Natural killer cell treated with Interleukin-12 subunit alpha and Interleukin-12 subunit beta and Interleukin-15 and Interleukin-18, amount 100 ng/mL, for 72 hours (primary cell): ENCODE results near the gene RPL4. TPM values are rescaled to one million over a fixed set of nuclear protein-coding genes. Genes with fewer than 3 reads are reported as not detected.
"Not testable (repeated sequence)": the region's sequence is repeated elsewhere in the genome, so short reads cannot be mapped to it uniquely, and the experiment has no call there.

Experiments
- ATAC-seq, 2 donors: fragments of 150-1000 bp; cut with Tn5 transposase in 1 of 2; sonication (Bioruptor Pico), chemical (Tn5 transposase) in 1 of 2; 2 replicates each; pipeline ENCODE4 v1.10.0; 2021
- DNase-seq: peaks from one replicate; pipeline ENCODE4 v3.0.0; 2022; ENCODE audit warnings: low spot score
- H3K27ac Mint-ChIP-seq, 2 donors: 1 replicate in 1 of 2; 2 replicates in 1 of 2; pipeline ENCODE4 v1.8.0; 2022; ENCODE audit warnings: mixed read lengths in 2 of 2, mild to moderate bottlenecking in 1 of 2, moderate library complexity in 1 of 2
- H3K27me3 Mint-ChIP-seq, 2 donors: 1 replicate in 1 of 2; 2 replicates in 1 of 2; pipeline ENCODE4 v1.8.0; 2022; ENCODE audit warnings: mixed read lengths in 2 of 2
- H3K36me3 Mint-ChIP-seq: one replicate; pipeline ENCODE4 v1.8.0; 2022; ENCODE audit warnings: mixed read lengths
- H3K4me1 Mint-ChIP-seq, 2 donors: 1 replicate in 1 of 2; 2 replicates in 1 of 2; pipeline ENCODE4 v1.8.0; 2022; ENCODE audit warnings: low read depth in 2 of 2, mixed read lengths in 2 of 2, mild to moderate bottlenecking in 1 of 2
- H3K4me3 Mint-ChIP-seq: one replicate; pipeline ENCODE4 v1.8.0; 2022; ENCODE audit warnings: mixed read lengths
- H3K9me3 Mint-ChIP-seq: 2 replicates; pipeline ENCODE4 v1.8.0; 2022; ENCODE audit warnings: mixed read lengths
- total RNA-seq, 2 donors: library from RNA; stranded (reverse); gene quantifications; one replicate each; pipeline ENCODE4 v1.2.3, GENCODE V29; 2022

RPL4 gene
- total RNA-seq, 2 donors from 2014 or later, result 1,786 to 1,827 TPM

- H3K4me3 Mint-ChIP-seq, result no peak overlapping the region
- no peaks in the 10 kb centered on the region for H3K9me3 Mint-ChIP-seq
- DNase-seq, result no peak
- H3K4me1 Mint-ChIP-seq, result peaks cover 17 to 34% of the 10 kb centered on the region in 2 donors
- no peak for ATAC-seq
- H3K27me3 Mint-ChIP-seq, result no peaks in the 10 kb centered on the region
- H3K36me3 Mint-ChIP-seq, result peaks cover 21% of the 10 kb centered on the region
- H3K27ac Mint-ChIP-seq, result peak overlapping the region in 1 of 2 donors; percentile 14
Observed at GRCh38 chr15:66481107-66481856, 23.4 kb downstream of the RPL4 start.

GRCh38 chr15:66480267-66480666, 24.4 kb downstream of the RPL4 start:
- Mint-ChIP-seq H3K36me3 (peaks cover 21% of the 10 kb centered on the region), H3K9me3 (no peaks in the 10 kb centered on the region), H3K4me1 (peaks cover 20 to 40% of the 10 kb centered on the region in 2 donors), H3K27me3 (no peaks in the 10 kb centered on the region), H3K27ac (no peak overlapping the region), H3K4me3 (no peak overlapping the region)
- DNase-seq (no peak), ATAC-seq (no peak)

GRCh38 chr15:66477011-66477410, 27.6 kb downstream of the RPL4 start:
- no peaks in the 10 kb centered on the region for H3K9me3 Mint-ChIP-seq
- no peaks in the 10 kb centered on the region for H3K27me3 Mint-ChIP-seq
- H3K4me3 Mint-ChIP-seq, result no peak overlapping the region
- H3K4me1 Mint-ChIP-seq, result peaks cover 19 to 42% of the 10 kb centered on the region in 2 donors
- DNase-seq (no peak), ATAC-seq (no peak)
- H3K36me3 Mint-ChIP-seq, result peaks cover 6% of the 10 kb centered on the region
- H3K27ac Mint-ChIP-seq, result peak overlapping the region; percentile 32 to 34

- no peaks in the 10 kb centered on the region for H3K27me3 Mint-ChIP-seq
- H3K9me3 Mint-ChIP-seq, result no peaks in the 10 kb centered on the region
- peaks cover 20 to 41% of the 10 kb centered on the region in 2 donors for H3K4me1 Mint-ChIP-seq
- no peak overlapping the region for H3K4me3 Mint-ChIP-seq
- ATAC-seq, result peak in 1 of 2 donors; percentile 11
- DNase-seq, result no peak
- peaks cover 4% of the 10 kb centered on the region for H3K36me3 Mint-ChIP-seq
- peak overlapping the region; percentile 32 to 34 for H3K27ac Mint-ChIP-seq
Observed at GRCh38 chr15:66476535-66476934, 28.1 kb downstream of the RPL4 start.

GRCh38 chr15:66474963-66475362, 29.7 kb downstream of the RPL4 start:
- DNase-seq (no peak), ATAC-seq (no peak)
- Mint-ChIP-seq H3K36me3 (no peaks in the 10 kb centered on the region), H3K4me1 (peaks cover 36 to 41% of the 10 kb centered on the region in 2 donors), H3K27ac (peak overlapping the region in 1 of 2 donors; percentile 32), H3K27me3 (no peaks in the 10 kb centered on the region), H3K9me3 (no peaks in the 10 kb centered on the region), H3K4me3 (no peak overlapping the region)

GRCh38 chr15:66474135-66474534, 30.5 kb downstream of the RPL4 start:
- ATAC-seq, result no peak
- Mint-ChIP-seq H3K4me3 (no peak overlapping the region), H3K4me1 (peaks cover 37% of the 10 kb centered on the region in 2 donors), H3K27ac (no peak overlapping the region), H3K27me3 (no peaks in the 10 kb centered on the region), H3K36me3 (no peaks in the 10 kb centered on the region), H3K9me3 (no peaks in the 10 kb centered on the region)
- no peak for DNase-seq

GRCh38 chr15:66472176-66472999, 32.3 kb downstream of the RPL4 start:
- no peak for DNase-seq
- peaks cover 37% of the 10 kb centered on the region in 2 donors for H3K4me1 Mint-ChIP-seq
- H3K27me3 Mint-ChIP-seq, result no peaks in the 10 kb centered on the region
- peak overlapping the region; percentile 37 for H3K4me3 Mint-ChIP-seq
- peak overlapping the region; percentile 56 to 64 for H3K27ac Mint-ChIP-seq
- no peaks in the 10 kb centered on the region for H3K9me3 Mint-ChIP-seq
- H3K36me3 Mint-ChIP-seq, result no peaks in the 10 kb centered on the region
- ATAC-seq, result peak; percentile 84 to 86

- not testable (repeated sequence) for H3K36me3 Mint-ChIP-seq, H3K4me3 Mint-ChIP-seq, H3K9me3 Mint-ChIP-seq, ATAC-seq, DNase-seq, H3K27me3 Mint-ChIP-seq
- Mint-ChIP-seq H3K4me1 (peaks cover 28 to 30% of the 10 kb centered on the region in 2 donors), H3K27ac (peak overlapping the region in 1 of 2 donors; percentile 37)
Observed at GRCh38 chr15:66470825-66471224, 33.8 kb downstream of the RPL4 start.

- not testable (repeated sequence) for H3K4me3 Mint-ChIP-seq, H3K9me3 Mint-ChIP-seq, H3K27me3 Mint-ChIP-seq, H3K36me3 Mint-ChIP-seq, H3K27ac Mint-ChIP-seq, DNase-seq, ATAC-seq
- peaks cover 13 to 22% of the 10 kb centered on the region in 2 donors for H3K4me1 Mint-ChIP-seq
Observed at GRCh38 chr15:66467162-66468040, 37.3 kb downstream of the RPL4 start.

- H3K4me1 Mint-ChIP-seq, result peaks cover 8 to 11% of the 10 kb centered on the region in 2 donors
- H3K9me3 Mint-ChIP-seq, ATAC-seq, H3K27me3 Mint-ChIP-seq, DNase-seq, H3K36me3 Mint-ChIP-seq, H3K27ac Mint-ChIP-seq, H3K4me3 Mint-ChIP-seq: not testable (repeated sequence)
Observed at GRCh38 chr15:66465294-66465693, 39.4 kb downstream of the RPL4 start.

- Mint-ChIP-seq H3K27ac (no peak overlapping the region), H3K9me3 (no peaks in the 10 kb centered on the region), H3K4me3 (no peak overlapping the region), H3K4me1 (peaks cover 14 to 18% of the 10 kb centered on the region in 2 donors), H3K36me3 (peaks cover 11% of the 10 kb centered on the region), H3K27me3 (no peaks in the 10 kb centered on the region)
- DNase-seq (no peak), ATAC-seq (no peak)
Observed at GRCh38 chr15:66462627-66463026, 42.0 kb downstream of the RPL4 start.

- no peak overlapping the region for H3K4me3 Mint-ChIP-seq
- H3K27me3 Mint-ChIP-seq, result no peaks in the 10 kb centered on the region
- H3K4me1 Mint-ChIP-seq, result peaks cover 14 to 18% of the 10 kb centered on the region in 2 donors
- peaks cover 11% of the 10 kb centered on the region for H3K36me3 Mint-ChIP-seq
- H3K27ac Mint-ChIP-seq, result no peak overlapping the region
- no peaks in the 10 kb centered on the region for H3K9me3 Mint-ChIP-seq
- ATAC-seq (no peak), DNase-seq (no peak)
Observed at GRCh38 chr15:66461917-66462316, 42.7 kb downstream of the RPL4 start.

- not testable (repeated sequence) for H3K4me3 Mint-ChIP-seq, H3K9me3 Mint-ChIP-seq, ATAC-seq, DNase-seq, H3K27me3 Mint-ChIP-seq, H3K27ac Mint-ChIP-seq
- H3K36me3 Mint-ChIP-seq, result peaks cover 11% of the 10 kb centered on the region
- peaks cover 14 to 18% of the 10 kb centered on the region in 2 donors for H3K4me1 Mint-ChIP-seq
Observed at GRCh38 chr15:66461294-66461693, 43.4 kb downstream of the RPL4 start.
